Endothelial cell of umbilical vein (primary cell): ENCODE measurements around the gene AXIN2.

Experiments
- CTCF ChIP-seq, 2 donors: IDR thresholded peaks; 1 replicate in 1 of 2; 2 replicates in 1 of 2; pipeline ENCODE4 v1.5.1; 2011; ENCODE audit warnings: low read length in 2 of 2, mild to moderate bottlenecking in 2 of 2, moderate library complexity in 2 of 2, control low read depth in 1 of 2, inconsistent platforms in 1 of 2, low read depth in 1 of 2; ENCODE audit not compliant: insufficient read depth in 1 of 2; ENCODE audit errors: extremely low read depth in 1 of 2
- EZH2 ChIP-seq: IDR thresholded peaks from 2 replicates; pipeline ENCODE4 v1.6.1; 2012; ENCODE audit warnings: borderline replicate concordance, low read depth, mild to moderate bottlenecking, moderate library complexity, low read length, inconsistent platforms; ENCODE audit not compliant: severe bottlenecking
- JUN ChIP-seq: IDR thresholded peaks from 2 replicates; pipeline ENCODE4 v1.6.1; 2011; ENCODE audit warnings: borderline replicate concordance, low read depth; ENCODE audit not compliant: insufficient read length, insufficient read depth
- MAX ChIP-seq: IDR thresholded peaks from 2 replicates; pipeline ENCODE4 v1.6.1; 2011; ENCODE audit not compliant: insufficient read depth, insufficient read length
- MYC ChIP-seq: IDR thresholded peaks from one replicate; pipeline ENCODE4 v1.6.1; 2011; ENCODE audit warnings: mild to moderate bottlenecking, low read depth, low read length
- POLR2A ChIP-seq: IDR thresholded peaks from 2 replicates; pipeline ENCODE4 v1.6.1; 2012; ENCODE audit warnings: low read depth, mild to moderate bottlenecking, control low read depth, low read length
- POLR2AphosphoS5 ChIP-seq: IDR thresholded peaks from 2 replicates; pipeline ENCODE4 v1.6.1; 2012; ENCODE audit warnings: low read depth, mild to moderate bottlenecking, control low read depth, low read length, moderate library complexity; ENCODE audit not compliant: insufficient read depth

GRCh38 chr17:65599650-65600049 is 38.2 kb upstream of the AXIN2 start:
- TF ChIP-seq MYC (no peak), EZH2 (no peak), CTCF (IDR thresholded peaks at IDR 0.05; ENCODE audit: extremely low read depth in 1 of 2, insufficient read depth in 1 of 2, low read depth in 1 of 2, low read length in 2 of 2) (no peak), POLR2A (no peak), POLR2AphosphoS5 (no peak), MAX (no peak), JUN (no peak)
